ENCODE measurements around the gene ATF1.
"Not testable (repeated sequence)": the region's sequence is repeated elsewhere in the genome, so short reads cannot be mapped to it uniquely, and the experiment has no call there.

ATF1 gene

GRCh38 chr12:50839042-50839441 is 75.1 kb downstream of the ATF1 start:
- no peak overlapping the region for H3K27ac ChIP-seq (ENCODE audit: low read depth, low read length)
- H3K36me3 ChIP-seq (ENCODE audit: insufficient read depth, low read length), result no peaks in the 10 kb centered on the region
- H3K27me3 ChIP-seq (ENCODE audit: insufficient read depth, low read length), result no peaks in the 10 kb centered on the region
- H3K4me1 ChIP-seq (ENCODE audit: control insufficient read depth, insufficient read depth, low read length, unreplicated experiment), result no peaks in the 10 kb centered on the region
- H3K79me2 ChIP-seq (ENCODE audit: control insufficient read depth, insufficient read depth, low read length, unreplicated experiment), result no peaks in the 10 kb centered on the region
- no peak overlapping the region for H2AFZ ChIP-seq (ENCODE audit: low read length, unreplicated experiment)
- no peak overlapping the region for H3K4me3 ChIP-seq (ENCODE audit: low read depth, low read length)

GRCh38 chr12:50840809-50841487 is 77.0 kb downstream of the ATF1 start:
- Histone ChIP-seq H3K27me3 (ENCODE audit: insufficient read depth, low read length) (no peaks in the 10 kb centered on the region), H3K4me3 (ENCODE audit: low read depth, low read length) (no peak overlapping the region), H3K36me3 (ENCODE audit: insufficient read depth, low read length) (no peaks in the 10 kb centered on the region), H3K4me1 (ENCODE audit: control insufficient read depth, insufficient read depth, low read length, unreplicated experiment) (peaks cover 4% of the 10 kb centered on the region), H3K27ac (ENCODE audit: low read depth, low read length) (no peak overlapping the region), H3K79me2 (ENCODE audit: control insufficient read depth, insufficient read depth, low read length, unreplicated experiment) (no peaks in the 10 kb centered on the region), H2AFZ (ENCODE audit: low read length, unreplicated experiment) (no peak overlapping the region)

GRCh38 chr12:50841716-50842531 is 78.0 kb downstream of the ATF1 start:
- no peaks in the 10 kb centered on the region for H3K79me2 ChIP-seq (ENCODE audit: control insufficient read depth, insufficient read depth, low read length, unreplicated experiment)
- no peak overlapping the region for H2AFZ ChIP-seq (ENCODE audit: low read length, unreplicated experiment)
- H3K4me1 ChIP-seq (ENCODE audit: control insufficient read depth, insufficient read depth, low read length, unreplicated experiment), result peaks cover 4% of the 10 kb centered on the region
- no peaks in the 10 kb centered on the region for H3K27me3 ChIP-seq (ENCODE audit: insufficient read depth, low read length)
- no peak overlapping the region for H3K27ac ChIP-seq (ENCODE audit: low read depth, low read length)
- H3K36me3 ChIP-seq (ENCODE audit: insufficient read depth, low read length), result no peaks in the 10 kb centered on the region
- no peak overlapping the region for H3K4me3 ChIP-seq (ENCODE audit: low read depth, low read length)

- H2AFZ ChIP-seq (ENCODE audit: low read length, unreplicated experiment), result no peak within 1 kb of the TSS
- no peak within 1 kb of the TSS for H3K4me3 ChIP-seq (ENCODE audit: low read depth, low read length)
- H3K27me3 ChIP-seq (ENCODE audit: insufficient read depth, low read length), result no peaks in the 10 kb centered on the region
These were observed 79.0 kb downstream of the ATF1 start, which contains the start of gene TMPRSS12 for GRCh38 chr12:50842637-50843493. Gene TMPRSS12 (plus strand): TSS chr12:50842926. CDS start chr12:50842965, 39 bp downstream.

GRCh38 chr12:50845021-50845647 is 81.2 kb downstream of the ATF1 start:
- H3K27me3 ChIP-seq (ENCODE audit: insufficient read depth, low read length), result no peaks in the 10 kb centered on the region
- H3K79me2 ChIP-seq (ENCODE audit: control insufficient read depth, insufficient read depth, low read length, unreplicated experiment), result no peaks in the 10 kb centered on the region
- H3K27ac ChIP-seq (ENCODE audit: low read depth, low read length), result no peak overlapping the region
- H3K4me1 ChIP-seq (ENCODE audit: control insufficient read depth, insufficient read depth, low read length, unreplicated experiment), result peaks cover 4% of the 10 kb centered on the region
- no peak overlapping the region for H2AFZ ChIP-seq (ENCODE audit: low read length, unreplicated experiment)
- no peak overlapping the region for H3K4me3 ChIP-seq (ENCODE audit: low read depth, low read length)
- H3K36me3 ChIP-seq (ENCODE audit: insufficient read depth, low read length), result no peaks in the 10 kb centered on the region

More at GRCh38 chr12:50842637-50843493, 79.0 kb downstream of the ATF1 start, which contains the start of gene TMPRSS12:
- Histone ChIP-seq H3K79me2 (ENCODE audit: control insufficient read depth, insufficient read depth, low read length, unreplicated experiment) (no peaks in the 10 kb centered on the region), H3K27ac (ENCODE audit: low read depth, low read length) (no peak within 1 kb of the TSS), H3K4me1 (ENCODE audit: control insufficient read depth, insufficient read depth, low read length, unreplicated experiment) (peaks cover 4% of the 10 kb centered on the region), H3K36me3 (ENCODE audit: insufficient read depth, low read length) (no peaks in the 10 kb centered on the region)

GRCh38 chr12:50848963-50849362 is 85.1 kb downstream of the ATF1 start:
- Histone ChIP-seq H3K79me2 (ENCODE audit: control insufficient read depth, insufficient read depth, low read length, unreplicated experiment) (no peaks in the 10 kb centered on the region), H3K4me1 (ENCODE audit: control insufficient read depth, insufficient read depth, low read length, unreplicated experiment) (peaks cover 4% of the 10 kb centered on the region), H2AFZ (ENCODE audit: low read length, unreplicated experiment) (no peak overlapping the region), H3K36me3 (ENCODE audit: insufficient read depth, low read length) (no peaks in the 10 kb centered on the region), H3K27me3 (ENCODE audit: insufficient read depth, low read length) (peaks cover 22% of the 10 kb centered on the region; the same call in 1 of the 2 replicates), H3K27ac (ENCODE audit: low read depth, low read length) (no peak overlapping the region), H3K4me3 (ENCODE audit: low read depth, low read length) (no peak overlapping the region)

- H3K4me3 ChIP-seq (ENCODE audit: low read depth, low read length); H3K27ac ChIP-seq (ENCODE audit: low read depth, low read length); H2AFZ ChIP-seq (ENCODE audit: low read length, unreplicated experiment); H3K79me2 ChIP-seq (ENCODE audit: control insufficient read depth, insufficient read depth, low read length, unreplicated experiment); H3K4me1 ChIP-seq (ENCODE audit: control insufficient read depth, insufficient read depth, low read length, unreplicated experiment); H3K36me3 ChIP-seq (ENCODE audit: insufficient read depth, low read length): not testable (repeated sequence)
- peaks cover 22% of the 10 kb centered on the region; the same call in 1 of the 2 replicates for H3K27me3 ChIP-seq (ENCODE audit: insufficient read depth, low read length)
These were observed 91.3 kb downstream of the ATF1 start for GRCh38 chr12:50855218-50855617.

- not testable (repeated sequence) for H3K27ac ChIP-seq (ENCODE audit: low read depth, low read length); H3K4me3 ChIP-seq (ENCODE audit: low read depth, low read length); H3K4me1 ChIP-seq (ENCODE audit: control insufficient read depth, insufficient read depth, low read length, unreplicated experiment); H3K36me3 ChIP-seq (ENCODE audit: insufficient read depth, low read length); H2AFZ ChIP-seq (ENCODE audit: low read length, unreplicated experiment); H3K79me2 ChIP-seq (ENCODE audit: control insufficient read depth, insufficient read depth, low read length, unreplicated experiment)
- peaks cover 19% of the 10 kb centered on the region; the same call in 1 of the 2 replicates for H3K27me3 ChIP-seq (ENCODE audit: insufficient read depth, low read length)
These were observed 91.8 kb downstream of the ATF1 start for GRCh38 chr12:50855679-50856078.

- no peak overlapping the region for H3K27ac ChIP-seq (ENCODE audit: low read depth, low read length)
- no peak overlapping the region for H2AFZ ChIP-seq (ENCODE audit: low read length, unreplicated experiment)
- no peaks in the 10 kb centered on the region for H3K27me3 ChIP-seq (ENCODE audit: insufficient read depth, low read length)
- no peaks in the 10 kb centered on the region for H3K36me3 ChIP-seq (ENCODE audit: insufficient read depth, low read length)
- no peaks in the 10 kb centered on the region for H3K79me2 ChIP-seq (ENCODE audit: control insufficient read depth, insufficient read depth, low read length, unreplicated experiment)
- no peak overlapping the region for H3K4me3 ChIP-seq (ENCODE audit: low read depth, low read length)
- no peaks in the 10 kb centered on the region for H3K4me1 ChIP-seq (ENCODE audit: control insufficient read depth, insufficient read depth, low read length, unreplicated experiment)
These were observed 95.9 kb downstream of the ATF1 start for GRCh38 chr12:50859621-50860310.
